ENCODE data around the gene UBA7.

UBA7 gene

DNA sequence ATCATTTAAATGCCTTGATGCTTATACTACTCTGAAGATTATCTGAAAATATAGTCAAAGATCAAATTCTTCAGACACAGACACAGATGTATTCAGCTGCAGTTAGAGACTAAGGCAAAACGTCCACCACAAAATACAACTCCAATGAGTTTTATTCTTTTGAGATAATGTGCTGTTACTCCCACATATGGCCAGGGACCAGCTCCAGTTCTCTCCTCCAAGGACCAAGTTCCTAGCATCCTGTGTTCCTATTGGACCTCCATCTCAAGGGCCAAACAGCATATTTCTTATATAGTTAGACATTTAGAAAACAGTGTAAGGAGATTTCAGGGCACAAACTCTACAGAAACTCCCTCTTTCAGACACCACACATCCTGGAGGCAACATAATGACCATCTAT, 54.5 kb downstream of the UBA7 start:
- DNase-seq = no peak
- in situ Hi-C loops (cut with HindIII; ENCODE audit: low pct_ligation_motif_present, low sequenced_read_pairs) = no loop called here
- TF ChIP-seq, protein P1, sequence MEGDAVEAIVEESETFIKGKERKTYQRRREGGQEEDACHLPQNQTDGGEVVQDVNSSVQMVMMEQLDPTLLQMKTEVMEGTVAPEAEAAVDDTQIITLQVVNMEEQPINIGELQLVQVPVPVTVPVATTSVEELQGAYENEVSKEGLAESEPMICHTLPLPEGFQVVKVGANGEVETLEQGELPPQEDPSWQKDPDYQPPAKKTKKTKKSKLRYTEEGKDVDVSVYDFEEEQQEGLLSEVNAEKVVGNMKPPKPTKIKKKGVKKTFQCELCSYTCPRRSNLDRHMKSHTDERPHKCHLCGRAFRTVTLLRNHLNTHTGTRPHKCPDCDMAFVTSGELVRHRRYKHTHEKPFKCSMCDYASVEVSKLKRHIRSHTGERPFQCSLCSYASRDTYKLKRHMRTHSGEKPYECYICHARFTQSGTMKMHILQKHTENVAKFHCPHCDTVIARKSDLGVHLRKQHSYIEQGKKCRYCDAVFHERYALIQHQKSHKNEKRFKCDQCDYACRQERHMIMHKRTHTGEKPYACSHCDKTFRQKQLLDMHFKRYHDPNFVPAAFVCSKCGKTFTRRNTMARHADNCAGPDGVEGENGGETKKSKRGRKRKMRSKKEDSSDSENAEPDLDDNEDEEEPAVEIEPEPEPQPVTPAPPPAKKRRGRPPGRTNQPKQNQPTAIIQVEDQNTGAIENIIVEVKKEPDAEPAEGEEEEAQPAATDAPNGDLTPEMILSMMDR (IDR thresholded peaks at IDR 0.05; ENCODE audit: low read depth, low read length, missing control alignments) = no peak
- H3K27ac ChIP-seq = no peak overlapping the region
- H3K27me3 ChIP-seq (replicated peaks) = no peaks in the 10 kb centered on the region
- H3K36me3 ChIP-seq (replicated peaks) = no peaks in the 10 kb centered on the region
- no peak overlapping the region for H3K4me3 ChIP-seq (ENCODE audit: low read depth, low read length)

GRCh38 chr3:49757197-49757596, 56.6 kb downstream of the UBA7 start:
- DNase-seq = no peak
- H3K36me3 ChIP-seq (replicated peaks) = no peaks in the 10 kb centered on the region
- no peaks in the 10 kb centered on the region for H3K27me3 ChIP-seq (replicated peaks)
- no peak overlapping the region for H3K4me3 ChIP-seq (ENCODE audit: low read depth, low read length)
- H3K27ac ChIP-seq = no peak overlapping the region
- TF ChIP-seq, protein P1 (IDR thresholded peaks at IDR 0.05; ENCODE audit: low read depth, low read length, missing control alignments) = no peak
- in situ Hi-C loops (cut with HindIII; ENCODE audit: low pct_ligation_motif_present, low sequenced_read_pairs) = no loop called here

DNA sequence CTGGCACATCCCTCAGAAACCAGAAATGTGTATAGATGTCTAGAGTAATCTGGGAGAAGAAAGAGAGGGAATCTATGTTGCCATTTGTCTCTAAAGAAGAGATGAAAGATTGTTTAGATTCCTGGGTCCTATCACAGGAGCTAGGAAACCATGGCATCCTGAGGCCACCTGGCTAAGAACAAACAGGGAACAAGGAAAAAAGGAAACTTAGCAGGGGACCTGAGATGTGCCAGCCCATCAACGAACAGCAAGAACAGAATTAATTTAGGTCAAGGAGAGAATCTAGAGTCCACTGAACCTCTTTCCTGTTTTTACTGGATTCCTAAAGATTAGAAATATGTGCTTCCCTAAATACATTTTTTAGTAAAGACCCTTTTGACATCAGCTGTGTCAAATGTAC, 57.7 kb downstream of the UBA7 start:
- H3K27me3 ChIP-seq (replicated peaks) = no peaks in the 10 kb centered on the region
- no peak overlapping the region for H3K4me3 ChIP-seq (ENCODE audit: low read depth, low read length)
- in situ Hi-C loops (cut with HindIII; ENCODE audit: low pct_ligation_motif_present, low sequenced_read_pairs) = no loop called here
- TF ChIP-seq, protein P1 (IDR thresholded peaks at IDR 0.05; ENCODE audit: low read depth, low read length, missing control alignments) = no peak
- no peaks in the 10 kb centered on the region for H3K36me3 ChIP-seq (replicated peaks)
- no peak for DNase-seq
- no peak overlapping the region for H3K27ac ChIP-seq
